SH-SY5Y (cell line): ENCODE results near the gene SATB1.

Experiments used
- GATA2 ChIP-seq: IDR thresholded peaks from 2 replicates; pipeline ENCODE4 v1.6.1; 2011; ENCODE audit warnings: mild to moderate bottlenecking, low read depth, low read length
- GATA3 ChIP-seq: IDR thresholded peaks from 2 replicates; pipeline ENCODE4 v1.6.1; 2011; ENCODE audit warnings: low read depth, mild to moderate bottlenecking, low read length, moderate library complexity

DNA sequence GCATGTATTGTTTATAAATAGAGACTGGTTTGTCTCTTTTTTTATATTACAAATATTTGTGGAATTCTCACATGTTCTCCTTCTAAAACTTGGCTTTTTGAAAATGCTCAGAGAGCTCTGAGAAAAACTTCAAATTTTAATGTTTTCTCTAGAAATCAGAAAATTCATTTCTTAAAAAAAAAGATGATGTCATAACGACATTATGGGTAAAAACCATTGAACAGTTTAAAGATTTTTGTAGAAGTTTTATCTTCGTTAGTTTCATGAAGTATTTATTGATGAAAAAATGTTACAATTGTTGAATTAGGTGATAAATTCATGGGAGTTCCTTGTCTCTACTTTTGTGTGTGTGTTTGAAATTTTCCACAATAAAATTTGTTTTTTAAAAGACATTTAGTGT, 81.3 kb downstream of the SATB1 start:
- TF ChIP-seq GATA2, result no peak
- no peak for TF ChIP-seq GATA3
